HG03095 (cell line): ENCODE data around the gene CD72.
A peak's percentile ranks its signal among the peaks of the same experiment; 100 is the strongest.

ENCODE experiments used
- ATAC-seq: cut with Tn5 transposase; IDR thresholded peaks from one replicate; pipeline ENCODE4 v1.9.1; 2021; ENCODE audit warnings: moderate library complexity; ENCODE audit not compliant: unreplicated experiment

The CD72 gene, protein sequence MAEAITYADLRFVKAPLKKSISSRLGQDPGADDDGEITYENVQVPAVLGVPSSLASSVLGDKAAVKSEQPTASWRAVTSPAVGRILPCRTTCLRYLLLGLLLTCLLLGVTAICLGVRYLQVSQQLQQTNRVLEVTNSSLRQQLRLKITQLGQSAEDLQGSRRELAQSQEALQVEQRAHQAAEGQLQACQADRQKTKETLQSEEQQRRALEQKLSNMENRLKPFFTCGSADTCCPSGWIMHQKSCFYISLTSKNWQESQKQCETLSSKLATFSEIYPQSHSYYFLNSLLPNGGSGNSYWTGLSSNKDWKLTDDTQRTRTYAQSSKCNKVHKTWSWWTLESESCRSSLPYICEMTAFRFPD

DNA sequence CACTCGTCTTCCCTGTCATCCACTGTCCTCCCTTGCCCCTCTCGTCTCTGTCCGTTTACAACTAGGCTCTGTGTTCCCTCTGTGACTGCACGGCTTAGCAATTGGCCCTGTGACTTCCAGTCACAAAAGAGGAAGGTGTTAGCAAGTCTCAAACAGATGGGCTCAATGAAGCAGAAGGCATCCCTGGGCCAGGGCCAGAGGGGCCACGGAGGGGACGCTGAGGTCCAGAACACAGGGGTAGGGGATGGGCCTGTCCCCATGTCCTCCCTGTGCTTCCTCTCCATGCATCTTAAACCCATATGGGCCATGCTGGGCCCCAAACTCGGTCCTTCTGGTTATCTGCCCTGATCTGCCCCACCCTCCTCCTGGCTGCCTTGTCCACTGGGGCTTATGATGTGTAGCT is at the start of gene CD72:
Gene CD72, minus strand, starts transcription at position 89 of the 403 bp plus-strand sequence. CDS start 110 bp downstream, outside the sequence.
- ATAC-seq: no peak

DNA sequence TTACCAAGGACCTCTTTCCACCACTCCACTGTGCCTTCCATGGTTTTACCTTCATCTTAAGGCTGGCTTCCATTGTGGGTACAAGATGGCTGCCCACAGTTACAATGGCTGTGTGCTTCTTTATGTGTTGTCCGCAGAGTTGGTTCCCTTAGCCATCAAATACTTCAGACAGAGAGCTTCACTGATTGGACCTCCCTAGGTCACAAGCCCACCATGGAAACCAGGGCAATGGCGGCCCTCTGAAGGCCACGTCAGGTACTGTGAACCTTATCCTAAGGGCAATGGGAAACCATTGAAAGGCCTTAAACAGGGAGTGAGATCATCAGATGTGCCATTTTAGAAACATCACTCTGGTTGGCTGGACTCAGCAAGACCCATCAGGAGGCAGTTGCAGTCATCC is 49.7 kb upstream of the CD72 start:
- ATAC-seq: no peak

DNA sequence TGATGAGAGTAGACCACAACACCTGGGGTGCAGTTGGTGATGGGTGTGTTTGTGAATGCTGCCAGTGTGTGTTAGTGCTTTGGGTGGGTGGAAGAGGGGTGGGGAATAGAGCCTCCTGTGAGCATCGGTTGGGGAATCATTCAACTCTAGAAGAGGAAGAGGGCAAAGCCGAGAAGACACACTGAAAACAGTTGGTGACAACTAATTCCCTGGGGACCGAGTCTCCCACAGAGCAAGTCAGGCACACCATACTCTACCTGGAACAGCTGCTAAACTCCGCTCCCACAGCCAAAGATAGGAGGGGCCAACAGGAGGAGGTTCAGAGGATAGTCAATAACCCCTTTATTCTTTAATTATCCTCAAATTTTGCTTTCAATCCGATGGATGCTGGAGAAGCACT is 48.3 kb upstream of the CD72 start:
- no peak for ATAC-seq

DNA sequence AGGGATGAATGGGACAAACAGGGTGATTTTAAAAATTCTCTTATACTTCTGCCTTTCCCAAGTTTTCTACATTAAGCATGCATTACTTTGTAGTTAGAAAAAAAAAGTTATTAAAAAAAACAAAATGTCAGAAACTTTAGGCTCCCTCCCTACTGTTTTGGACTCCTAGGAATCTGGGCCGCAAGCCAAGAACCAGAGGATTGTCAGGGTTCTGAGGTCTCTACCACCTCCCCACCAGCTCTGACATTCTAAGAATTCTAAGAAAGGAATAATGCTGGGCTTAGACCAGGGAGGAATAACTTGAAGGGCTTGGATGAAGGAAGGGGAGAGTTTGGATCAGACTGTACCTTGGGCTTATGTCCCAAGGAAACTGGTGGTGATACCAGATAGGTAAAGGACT is 47.8 kb upstream of the CD72 start:
- no peak for ATAC-seq

DNA sequence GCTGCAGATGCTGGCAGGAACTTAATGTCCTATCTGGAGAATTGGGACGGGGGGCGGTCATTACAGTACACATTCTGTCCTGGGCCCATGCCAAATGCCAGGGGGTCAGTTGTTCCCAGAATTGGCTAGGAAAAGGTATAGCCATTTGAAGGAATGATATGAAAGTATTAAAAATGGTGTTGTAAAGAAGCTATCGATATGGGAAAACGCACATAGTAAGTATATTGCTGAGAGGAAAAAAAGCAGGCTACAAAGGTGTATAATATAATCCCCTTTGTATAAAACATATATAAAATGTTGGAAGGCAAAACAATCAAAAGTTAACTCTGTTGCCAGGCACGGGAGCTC is 47.2 kb upstream of the CD72 start:
- no peak for ATAC-seq

DNA sequence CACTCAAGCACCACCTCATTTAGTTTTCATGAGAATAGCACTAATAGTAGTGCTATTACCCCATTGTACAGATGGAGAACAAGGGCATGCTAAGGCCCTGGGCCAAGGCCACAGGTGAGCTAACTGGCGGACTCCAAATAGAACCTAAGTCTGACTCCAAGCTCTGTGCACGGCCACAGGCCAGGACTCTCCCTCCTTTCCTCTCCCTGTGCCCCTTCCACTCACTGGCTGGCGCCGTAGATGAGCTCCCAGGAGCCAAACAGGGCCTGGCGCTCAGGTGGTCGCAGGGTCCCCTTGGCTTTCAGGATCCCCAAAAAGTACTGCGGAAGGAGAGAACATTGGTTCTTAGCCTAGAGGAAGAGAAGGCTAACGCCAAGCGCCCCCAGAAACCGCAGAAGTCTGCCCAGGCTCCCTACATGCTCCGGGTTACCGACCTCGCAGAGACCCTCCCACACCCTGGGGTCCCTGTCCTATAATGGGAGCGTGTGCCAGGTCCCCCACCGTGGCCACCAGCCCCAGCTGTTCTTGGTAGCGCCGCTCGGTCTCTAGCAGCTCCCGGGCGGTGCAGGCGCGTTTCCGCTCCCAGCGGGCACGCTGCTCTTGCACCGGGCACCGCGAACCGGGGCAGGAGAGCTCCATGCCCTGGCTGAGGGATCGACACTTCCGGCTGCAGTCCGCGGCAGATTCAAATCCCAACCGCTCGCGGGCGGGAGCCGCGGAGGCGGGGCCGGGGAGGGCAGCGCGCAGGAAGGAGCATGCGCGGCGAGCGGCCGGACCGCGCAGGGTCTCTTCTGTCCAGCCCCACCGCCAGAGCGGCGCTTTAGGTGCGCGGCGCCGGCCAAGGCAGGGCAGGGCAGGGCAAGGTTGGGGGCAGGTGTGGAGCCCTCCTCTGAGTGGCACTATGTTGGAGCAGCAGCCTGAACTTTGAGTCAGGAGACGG is 46.6 kb upstream of the CD72 start, which contains the start of gene ARHGEF39:
Gene ARHGEF39, minus strand, starts transcription at position 665 of the 940 bp plus-strand sequence. Its CDS starts 26 bp downstream, at position 639.
- ATAC-seq: peak; percentile 61

DNA sequence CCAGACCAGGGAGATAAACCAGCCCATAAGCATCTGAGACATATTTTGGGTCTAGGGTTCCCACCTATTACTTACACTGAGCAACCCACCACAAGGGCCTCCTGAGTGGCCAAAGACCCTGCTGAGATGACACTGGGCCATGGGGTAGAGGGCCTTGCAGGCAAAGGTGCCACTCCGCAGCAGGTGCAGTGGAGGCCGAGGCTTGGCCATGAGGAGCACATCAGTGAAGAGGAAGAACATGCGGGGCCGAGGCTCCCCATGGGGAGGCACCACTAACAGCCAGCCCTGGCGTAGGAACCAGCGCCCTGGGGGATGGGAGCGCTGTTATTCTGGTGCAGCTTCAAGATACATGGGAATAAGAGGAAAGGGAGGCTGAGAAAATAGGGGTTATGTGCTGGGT is 44.2 kb upstream of the CD72 start:
- ATAC-seq: no peak

DNA sequence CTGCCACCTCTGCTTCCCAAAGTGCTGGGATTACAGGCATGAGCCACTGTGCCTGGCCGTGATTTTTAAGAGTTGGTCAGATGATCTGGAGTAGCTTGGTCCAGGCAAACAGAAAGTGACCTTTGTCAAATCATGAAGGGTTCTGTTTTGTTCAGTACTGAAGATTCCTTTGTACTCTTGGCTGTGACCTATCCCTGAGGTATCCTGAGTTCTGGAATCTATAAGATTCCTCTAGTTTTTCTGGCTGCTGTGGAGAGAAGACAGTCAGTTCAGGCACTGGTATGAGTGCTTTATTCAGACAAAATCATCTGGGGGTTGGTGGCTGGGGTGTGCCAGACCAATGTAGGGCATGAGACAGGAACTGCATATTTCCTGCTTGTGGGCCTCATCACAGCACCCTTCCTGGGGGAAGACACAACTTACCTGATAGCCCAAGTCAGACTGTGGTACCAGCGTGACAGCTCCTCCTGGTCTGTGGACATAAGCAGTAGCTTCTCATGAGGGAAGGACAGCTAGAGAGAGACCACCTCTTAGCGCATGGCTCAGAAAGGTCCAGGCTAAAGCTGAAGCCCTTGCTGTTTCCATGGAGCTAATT is 43.6 kb upstream of the CD72 start:
- ATAC-seq: no peak

DNA sequence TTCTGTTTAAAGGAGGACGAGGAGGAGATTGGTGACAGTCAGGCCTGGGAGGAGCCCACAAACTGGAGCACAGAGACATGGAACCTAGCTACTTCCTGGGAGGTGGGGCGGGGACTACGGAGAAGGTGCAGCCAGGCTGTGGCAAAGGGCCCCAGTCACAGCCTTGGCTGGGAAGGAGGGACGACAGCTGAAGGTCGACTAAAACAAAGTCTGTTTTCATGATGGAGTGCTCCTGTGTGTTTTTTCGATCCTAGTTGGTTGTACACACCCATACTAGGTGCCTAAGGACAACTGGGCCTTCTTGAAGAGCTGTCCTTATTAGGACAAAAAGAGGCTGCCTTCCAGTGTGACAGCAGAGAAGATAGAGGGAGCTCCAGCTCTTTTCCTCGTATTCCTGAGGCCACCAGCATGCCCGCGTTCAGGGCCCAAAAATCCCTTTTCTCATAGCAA is 42.8 kb upstream of the CD72 start:
- no peak for ATAC-seq

DNA sequence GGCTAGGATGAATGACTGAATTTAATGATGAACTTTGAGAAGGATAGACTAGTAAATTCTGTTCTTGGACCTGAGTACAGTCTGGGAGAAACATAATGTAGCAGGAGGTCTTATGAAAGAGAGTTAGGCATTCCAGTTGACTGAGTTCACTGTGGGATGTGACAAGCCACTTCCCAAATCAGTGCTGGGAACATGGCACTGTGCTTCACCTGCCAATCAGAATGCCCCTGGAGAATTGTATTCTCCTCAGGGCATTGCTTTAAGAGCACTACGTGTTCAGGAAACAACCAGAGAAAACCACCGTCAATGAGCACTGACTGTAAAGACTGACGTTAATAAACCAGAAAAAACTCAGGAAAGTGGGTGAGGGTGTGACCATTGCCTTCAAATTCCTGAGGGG is 41.1 kb upstream of the CD72 start:
- no peak for ATAC-seq

DNA sequence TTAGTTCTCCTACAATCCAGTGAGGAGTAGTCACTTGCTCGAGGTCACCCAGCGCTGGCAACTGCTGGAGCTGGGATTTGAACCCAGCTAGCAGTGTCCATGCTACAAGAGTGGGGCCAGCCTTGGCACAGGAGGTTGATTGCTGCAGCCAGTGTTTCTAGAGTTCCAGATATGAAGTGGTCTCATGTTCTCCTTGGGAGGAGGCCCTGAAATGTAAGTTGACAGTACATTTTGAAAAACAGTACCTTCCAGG is 40.7 kb upstream of the CD72 start:
- no peak for ATAC-seq

DNA sequence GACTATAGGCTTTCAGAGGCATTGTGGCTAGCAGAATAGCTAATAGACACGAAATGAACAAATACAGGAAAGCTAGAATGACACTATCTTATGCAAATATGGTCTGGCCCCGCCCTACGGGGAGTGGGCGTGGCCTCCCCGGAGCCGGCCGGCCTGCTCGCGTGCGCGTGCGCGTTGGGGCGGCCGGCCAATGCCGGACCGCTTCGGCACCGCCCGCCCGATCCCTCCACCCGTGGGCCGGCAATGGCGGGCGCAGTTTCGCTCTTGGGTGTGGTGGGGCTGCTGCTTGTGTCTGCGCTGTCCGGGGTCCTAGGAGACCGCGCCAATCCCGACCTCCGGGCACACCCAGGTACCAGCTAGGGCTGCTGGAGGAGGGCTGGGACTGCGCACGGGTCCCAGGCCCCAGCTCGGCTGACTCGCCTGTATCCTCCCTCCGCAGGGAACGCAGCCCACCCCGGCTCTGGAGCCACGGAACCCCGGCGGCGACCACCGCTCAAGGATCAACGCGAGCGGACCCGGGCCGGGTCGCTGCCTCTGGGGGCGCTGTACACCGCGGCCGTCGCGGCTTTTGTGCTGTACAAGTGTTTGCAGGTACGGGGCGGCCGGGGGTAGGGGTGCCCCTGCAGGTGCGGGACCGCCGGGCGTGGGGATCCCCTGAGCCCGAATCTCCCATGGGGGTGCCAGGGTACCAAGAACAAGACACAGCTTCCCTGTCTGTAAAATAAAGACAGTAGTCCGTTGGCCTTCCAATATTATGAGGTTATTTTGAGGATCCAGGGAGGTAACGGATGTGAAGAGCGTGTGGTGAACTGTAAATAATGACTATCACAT is 40.1 kb upstream of the CD72 start, which contains the start of gene CCDC107:
Gene CCDC107, plus strand, starts transcription at position 156 of the 831 bp plus-strand sequence. Its CDS starts 88 bp downstream, at position 244.
- ATAC-seq: peak; percentile 44

DNA sequence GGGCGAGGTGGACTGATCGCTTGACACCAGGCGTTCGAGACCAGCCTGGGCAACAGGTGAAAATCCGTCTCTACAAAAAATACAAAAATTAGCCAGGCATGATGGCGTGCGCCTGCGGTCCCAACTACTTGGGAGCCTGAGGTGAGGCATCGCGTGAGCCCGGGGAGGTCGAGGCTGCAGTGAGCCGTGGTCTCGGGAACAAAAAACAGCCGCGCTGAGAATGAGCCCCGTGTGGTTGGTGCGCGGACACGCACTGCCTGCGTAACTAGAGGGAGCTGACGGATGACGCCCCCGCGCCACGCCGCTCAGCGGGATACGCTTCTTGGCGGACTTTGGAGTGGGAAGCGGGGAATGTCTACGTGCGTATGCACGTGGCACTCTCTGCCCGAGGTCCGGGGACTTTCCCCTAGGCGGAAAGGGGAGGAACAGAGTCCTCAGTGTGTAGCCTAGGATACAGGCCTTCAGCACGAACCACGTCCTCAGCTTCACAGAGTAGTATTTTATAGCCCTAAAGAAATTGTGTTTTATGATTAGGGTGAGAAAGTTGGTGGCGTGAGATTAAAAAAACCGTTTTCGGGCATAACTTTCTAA is 39.4 kb upstream of the CD72 start, which contains the start of gene RMRP:
Gene RMRP, minus strand, starts transcription at position 474 of the 591 bp plus-strand sequence.
- ATAC-seq: peak; percentile 85

DNA sequence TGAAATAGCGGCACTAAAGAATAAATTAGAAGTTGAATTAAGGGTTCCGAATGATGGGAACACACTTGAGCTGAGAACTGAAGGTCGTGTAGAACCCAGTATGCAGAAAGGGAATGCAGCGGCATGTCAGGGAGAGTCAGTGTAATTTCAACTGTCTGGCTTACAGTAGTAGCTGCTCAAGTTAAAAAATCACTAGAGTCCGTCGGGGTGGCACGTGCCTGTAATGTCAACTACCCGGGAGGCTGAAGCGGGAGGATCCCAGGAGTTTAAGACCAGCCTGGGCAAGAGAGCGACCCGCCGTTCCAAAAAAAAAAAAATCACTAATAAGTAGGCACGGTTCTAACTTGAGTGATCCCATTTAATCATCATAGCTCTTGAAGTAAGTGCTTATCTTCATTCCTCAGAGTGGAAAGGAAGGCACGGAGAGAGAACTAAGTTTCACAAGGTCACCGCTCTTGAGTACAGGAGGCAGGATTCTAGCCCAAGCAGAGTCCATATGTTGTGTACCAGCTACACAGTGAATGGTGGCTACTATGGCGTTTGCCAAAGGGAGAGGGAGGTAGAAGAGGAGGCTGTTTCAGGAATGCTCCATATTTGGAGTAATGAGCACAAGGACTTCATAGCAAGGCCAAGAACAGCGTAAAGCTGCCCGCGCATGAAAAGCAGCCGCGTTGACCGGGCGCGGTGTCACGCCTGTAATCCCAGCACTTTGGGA is 38.8 kb upstream of the CD72 start:
- ATAC-seq: no peak

DNA sequence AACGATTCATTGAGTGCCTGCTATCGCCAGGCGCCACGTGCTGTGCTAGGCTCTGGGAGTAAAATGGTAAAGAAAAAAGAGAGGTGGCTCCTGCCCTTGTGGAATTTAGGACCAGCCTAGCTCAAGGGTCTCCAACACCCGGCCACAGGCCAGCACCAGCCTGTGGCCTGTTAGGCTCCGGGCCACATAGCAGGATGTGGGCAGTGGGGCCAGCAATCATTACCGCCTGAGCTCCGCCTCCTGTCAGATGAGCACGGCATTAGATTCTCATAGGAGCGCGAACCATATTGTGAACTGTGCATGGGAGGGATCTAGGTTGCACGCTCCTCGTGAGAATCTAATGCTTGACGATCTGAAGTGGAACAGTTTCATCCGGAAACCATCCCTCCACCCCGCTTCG is 38.1 kb upstream of the CD72 start:
- ATAC-seq: no peak

DNA sequence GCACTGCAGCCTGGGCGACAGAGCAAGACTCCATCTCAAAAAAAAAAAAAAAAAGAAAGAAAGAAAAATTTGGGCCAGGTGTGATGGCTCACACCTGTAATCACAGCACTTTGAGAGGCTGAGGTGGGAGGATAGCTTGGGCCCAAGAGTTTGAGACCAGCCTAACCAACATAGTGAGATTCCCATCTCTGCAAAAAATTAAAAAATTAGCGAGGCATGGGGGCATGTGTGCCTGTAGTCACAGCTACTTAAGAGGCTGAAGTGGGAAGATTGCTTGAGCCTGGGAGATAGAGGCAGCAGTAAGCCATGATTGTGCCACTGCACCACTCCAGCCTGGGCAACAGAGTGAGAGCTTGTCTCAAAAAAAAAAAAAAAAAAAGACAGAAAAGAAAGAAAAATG is 35.4 kb upstream of the CD72 start:
- no peak for ATAC-seq

DNA sequence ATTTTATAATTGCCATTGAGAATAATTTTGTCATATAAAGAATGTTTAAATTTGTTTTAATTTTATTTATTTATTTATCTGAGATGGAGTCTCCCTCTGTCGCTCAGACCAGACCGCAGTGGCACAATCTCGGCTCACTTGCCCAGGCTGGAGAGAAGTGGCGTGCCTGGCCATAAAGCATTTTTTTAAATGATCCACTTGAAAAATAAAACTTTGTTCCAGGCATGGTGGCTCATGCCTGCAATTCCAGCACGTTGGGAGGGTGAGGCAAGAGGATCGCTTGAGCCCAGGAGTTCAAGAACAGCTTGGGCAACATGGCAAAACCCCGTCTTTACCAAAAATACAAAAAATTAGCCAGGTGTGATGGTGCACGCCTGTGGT is 34.6 kb upstream of the CD72 start:
- no peak for ATAC-seq

DNA sequence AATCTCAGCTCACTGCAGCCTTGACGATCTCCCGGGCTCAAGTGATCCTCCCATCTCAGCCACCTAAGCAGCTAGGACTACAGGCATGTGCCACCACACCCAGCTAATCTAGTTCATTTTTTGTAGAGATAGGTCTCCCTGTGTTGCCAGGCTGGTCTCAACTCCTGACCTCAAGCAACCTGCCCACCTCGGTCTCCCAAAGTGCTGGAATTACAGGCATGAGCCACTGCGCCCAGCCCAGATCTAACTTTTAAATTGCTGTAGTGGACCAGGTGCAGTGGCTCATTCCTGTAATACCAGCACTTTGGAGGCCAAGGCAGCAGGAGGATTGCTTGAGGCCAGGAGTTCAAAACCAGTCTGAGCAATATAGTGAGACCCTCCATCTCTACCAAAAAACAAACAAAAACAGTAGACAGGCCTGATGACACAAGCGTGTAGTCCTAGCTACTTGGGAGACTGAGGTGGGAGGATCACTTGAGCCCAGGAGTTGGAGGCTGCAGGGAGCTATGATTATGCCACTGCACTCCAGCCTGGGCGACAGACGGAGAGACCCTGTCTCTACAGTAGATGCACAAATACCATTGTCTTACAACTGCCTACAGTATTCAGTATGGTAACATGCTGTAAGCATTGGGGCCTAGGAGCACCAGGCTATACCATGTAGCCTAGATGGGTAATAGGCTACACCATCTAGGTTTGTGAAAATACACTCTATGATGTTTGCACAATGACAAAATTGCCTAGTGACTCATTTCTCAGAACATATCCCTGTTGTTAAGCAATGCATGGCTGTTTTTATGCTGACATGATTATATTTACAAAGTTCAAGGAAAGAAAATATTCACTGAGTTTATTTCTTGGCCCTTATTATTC is 34.0 kb upstream of the CD72 start:
- ATAC-seq: no peak
